Stromal cell of bone marrow (primary cell): ENCODE data around the gene R3HDM4.
"Not testable (repeated sequence)": the region's sequence is repeated elsewhere in the genome, so short reads cannot be mapped to it uniquely, and the experiment has no call there.

Experiments
- DNase-seq: peaks from one replicate; pipeline ENCODE4 v3.0.0-alpha.2; 2012; ENCODE audit warnings: low read depth

The R3HDM4 gene

DNA sequence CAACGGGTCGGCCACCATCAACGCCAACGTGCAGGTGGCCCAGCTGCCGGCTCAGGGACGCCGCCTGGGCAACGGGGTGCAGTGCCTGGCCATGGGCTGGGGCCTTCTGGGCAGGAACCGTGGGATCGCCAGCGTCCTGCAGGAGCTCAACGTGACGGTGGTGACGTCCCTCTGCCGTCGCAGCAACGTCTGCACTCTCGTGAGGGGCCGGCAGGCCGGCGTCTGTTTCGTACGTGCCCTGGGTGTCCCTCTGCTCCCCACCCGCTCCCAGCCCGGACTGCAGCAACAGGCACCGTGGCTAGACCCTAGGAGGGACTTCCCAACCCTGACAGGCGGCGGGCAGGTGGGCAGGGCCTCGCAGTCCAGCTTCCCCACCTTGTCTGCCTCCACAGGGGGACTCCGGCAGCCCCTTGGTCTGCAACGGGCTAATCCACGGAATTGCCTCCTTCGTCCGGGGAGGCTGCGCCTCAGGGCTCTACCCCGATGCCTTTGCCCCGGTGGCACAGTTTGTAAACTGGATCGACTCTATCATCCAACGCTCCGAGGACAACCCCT is 57.4 kb downstream of the R3HDM4 start:
- no peak for DNase-seq

DNA sequence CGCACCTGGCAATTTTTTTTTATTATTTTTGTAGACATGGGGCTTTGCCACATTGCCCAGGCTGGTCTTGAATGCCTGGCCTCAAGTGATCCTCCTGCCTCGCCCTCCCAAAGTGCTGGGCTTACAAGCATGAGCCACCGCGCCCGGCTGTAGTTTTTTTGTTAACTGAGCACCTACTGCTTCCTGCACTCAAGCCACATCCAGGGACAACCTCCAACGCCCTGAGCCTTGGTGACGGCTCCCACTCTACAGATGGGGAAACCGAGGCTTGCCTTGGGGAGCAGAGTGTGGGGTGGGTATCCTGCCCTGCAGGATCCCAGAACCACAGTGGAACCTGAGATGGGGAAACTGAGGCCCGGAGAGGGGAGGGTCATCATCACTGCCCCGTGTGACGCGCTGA is 57.9 kb downstream of the R3HDM4 start:
- DNase-seq: no peak

DNA sequence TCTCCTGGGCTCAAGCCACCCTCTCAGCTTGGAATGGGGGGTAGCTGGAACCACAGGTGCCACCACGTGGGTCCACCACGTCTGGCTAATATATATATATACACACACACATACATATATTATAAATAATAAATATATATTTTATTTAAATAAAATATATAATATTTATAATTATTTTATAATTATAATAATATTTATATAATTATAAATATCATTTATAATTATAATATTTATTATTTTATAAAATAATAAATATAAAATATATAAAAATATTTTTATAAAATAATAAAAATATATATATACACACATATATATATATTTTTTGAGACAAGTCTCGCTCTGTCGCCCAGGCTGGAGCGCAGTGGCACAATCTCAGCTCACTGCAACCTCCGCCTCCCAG is 58.5 kb downstream of the R3HDM4 start:
- no peak for DNase-seq

DNA sequence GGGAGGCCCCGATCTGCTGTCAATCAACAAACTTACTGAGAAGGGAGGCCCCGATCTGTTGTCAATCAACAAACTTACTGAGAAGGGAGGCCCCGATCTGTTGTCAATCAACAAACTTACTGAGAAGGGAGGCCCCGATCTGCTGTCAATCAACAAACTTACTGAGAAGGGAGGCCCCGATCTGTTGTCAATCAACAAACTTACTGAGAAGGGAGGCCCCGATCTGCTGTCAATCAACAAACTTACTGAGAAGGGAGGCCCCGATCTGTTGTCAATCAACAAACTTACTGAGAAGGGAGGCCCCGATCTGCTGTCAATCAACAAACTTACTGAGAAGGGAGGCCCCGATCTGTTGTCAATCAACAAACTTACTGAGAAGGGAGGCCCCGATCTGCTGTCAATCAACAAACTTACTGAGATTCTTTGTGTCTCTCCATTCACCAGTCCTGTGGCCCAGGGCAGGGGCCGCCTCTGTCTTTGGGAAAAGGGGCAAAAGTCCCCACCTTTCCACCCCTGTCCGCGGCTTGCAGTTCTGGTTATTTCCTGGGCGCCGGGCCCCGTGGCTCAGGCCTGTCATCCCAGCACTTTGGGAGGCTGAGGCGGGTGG is 59.3 kb downstream of the R3HDM4 start:
- not testable (repeated sequence) for DNase-seq

DNA sequence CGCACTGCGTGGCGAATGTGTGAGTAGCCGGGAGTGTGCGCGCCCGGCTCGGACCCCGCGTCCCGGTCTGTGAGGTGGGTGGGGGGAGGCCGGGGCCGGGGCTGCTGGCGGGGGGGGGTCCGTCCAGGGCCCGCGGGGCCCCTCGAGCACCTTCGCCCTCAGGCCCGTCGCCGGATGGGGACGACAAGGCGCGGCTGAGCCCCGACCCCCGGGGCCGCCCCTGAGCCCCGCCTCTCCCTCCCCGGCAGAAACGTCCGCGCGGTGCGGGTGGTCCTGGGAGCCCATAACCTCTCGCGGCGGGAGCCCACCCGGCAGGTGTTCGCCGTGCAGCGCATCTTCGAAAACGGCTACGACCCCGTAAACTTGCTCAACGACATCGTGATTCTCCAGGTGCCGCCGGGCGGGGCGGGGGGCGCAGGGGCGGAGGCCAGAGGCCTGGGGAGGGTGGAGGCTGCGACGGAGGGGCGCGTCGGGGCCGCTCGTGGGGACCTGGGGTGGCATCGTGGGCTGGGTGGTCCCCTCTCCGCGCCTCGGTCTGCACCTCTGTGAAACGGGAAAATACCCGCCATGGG is 59.9 kb downstream of the R3HDM4 start:
- no peak for DNase-seq

DNA sequence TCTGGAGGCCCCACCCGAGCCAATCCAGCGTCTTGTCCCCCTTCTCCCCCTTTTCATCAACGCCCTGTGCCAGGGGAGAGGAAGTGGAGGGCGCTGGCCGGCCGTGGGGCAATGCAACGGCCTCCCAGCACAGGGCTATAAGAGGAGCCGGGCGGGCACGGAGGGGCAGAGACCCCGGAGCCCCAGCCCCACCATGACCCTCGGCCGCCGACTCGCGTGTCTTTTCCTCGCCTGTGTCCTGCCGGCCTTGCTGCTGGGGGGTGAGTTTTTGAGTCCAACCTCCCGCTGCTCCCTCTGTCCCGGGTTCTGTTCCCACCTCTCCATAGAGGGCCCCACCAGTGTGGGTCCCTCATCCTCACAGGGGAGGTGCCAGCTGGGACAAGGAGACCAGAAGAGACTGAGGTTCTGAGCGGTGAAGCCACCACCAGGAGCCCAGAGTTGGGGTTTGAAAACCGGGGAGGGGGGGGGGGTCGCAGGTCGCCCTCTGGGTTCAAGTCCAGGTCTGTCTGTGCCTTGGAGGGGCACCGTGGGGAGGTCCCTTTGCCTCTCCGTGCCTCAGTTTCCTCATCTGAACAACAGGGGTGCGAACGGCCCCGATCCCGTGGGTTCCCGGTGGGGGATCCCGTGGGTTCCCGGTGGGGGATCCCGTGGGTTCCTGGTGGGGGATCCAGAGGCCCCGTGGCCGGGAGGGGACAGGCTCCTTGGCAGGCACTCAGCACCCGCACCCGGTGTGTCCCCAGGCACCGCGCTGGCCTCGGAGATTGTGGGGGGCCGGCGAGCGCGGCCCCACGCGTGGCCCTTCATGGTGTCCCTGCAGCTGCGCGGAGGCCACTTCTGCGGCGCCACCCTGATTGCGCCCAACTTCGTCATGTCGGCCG is 60.6 kb downstream of the R3HDM4 start, which contains the start of gene ELANE:
Gene ELANE (plus strand): TSS at position 168 of the 878 bp plus-strand sequence. CDS start 26 bp downstream, at position 194.
- DNase-seq: no peak

DNA sequence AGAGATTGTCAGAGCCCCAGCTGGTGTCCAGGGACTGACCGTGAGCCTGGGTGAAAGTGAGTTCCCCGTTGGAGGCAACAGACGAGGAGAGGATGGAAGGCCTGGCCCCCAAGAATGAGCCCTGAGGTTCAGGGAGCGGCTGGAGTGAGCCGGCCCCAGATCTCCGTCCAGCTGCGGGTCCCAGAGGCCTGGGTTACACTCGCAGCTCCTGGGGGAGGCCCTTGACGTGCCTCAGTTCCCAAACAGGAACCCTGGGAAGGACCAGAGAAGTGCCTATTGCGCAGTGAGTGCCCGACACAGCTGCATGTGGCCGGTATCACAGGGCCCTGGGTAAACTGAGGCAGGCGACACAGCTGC is 62.1 kb downstream of the R3HDM4 start:
- DNase-seq: no peak

DNA sequence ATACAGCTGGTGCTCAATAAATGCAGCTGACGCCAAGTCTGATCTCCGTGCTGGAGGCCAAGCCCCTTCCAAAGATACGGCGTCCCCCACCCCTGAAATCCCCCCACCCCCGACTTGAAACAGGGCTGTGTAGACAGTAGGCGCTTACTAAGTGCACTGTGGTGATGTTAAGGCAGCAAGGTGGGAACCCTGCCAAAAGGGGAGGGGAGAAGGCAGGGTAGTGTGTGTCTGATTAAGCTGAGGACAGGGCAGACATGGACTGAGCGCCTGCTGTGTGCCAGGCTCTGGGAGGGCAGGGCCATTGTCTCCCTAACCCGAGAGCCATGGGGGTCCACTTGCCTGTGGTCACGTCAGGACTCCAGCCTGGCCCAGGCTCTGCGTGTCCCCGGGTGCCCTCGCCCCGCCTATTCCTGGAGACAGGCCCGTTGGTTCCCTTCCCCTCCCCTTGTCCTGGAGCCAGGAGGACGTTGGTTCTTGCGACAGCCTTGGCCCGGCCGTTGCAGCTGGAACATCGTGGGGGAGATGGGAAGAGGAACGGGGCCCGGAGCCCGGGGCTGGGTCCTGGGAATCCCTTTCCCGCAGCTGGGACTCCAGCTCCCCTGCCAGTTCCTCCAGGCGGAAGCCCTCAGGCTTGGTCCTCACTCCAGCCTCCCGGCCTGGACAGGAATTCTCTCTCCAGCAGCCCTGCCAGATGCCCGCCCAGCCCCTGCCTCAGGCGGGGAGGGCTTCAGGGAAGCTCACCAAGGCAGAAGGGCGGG is 62.6 kb downstream of the R3HDM4 start:
- DNase-seq: peak; percentile 85

DNA sequence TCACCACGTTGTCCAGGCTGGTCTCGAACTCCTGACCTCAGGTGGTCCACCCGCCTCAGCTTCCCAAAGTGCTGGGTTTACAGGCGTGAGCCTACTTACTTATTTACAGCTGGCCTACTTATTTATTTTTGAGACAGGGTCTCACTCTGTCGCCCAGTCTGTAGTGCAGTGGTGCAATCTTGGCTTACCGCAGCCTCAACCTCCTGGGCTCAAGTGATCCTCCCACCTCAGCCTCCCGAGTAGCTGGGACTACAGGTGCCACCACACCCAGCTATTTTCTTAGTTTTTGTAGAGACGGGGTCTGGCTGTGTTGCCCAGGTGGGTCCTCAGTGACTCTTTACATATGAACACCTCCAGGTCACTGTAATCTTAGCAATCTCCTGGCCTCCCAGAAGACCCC is 63.8 kb downstream of the R3HDM4 start:
- DNase-seq: not testable (repeated sequence)

DNA sequence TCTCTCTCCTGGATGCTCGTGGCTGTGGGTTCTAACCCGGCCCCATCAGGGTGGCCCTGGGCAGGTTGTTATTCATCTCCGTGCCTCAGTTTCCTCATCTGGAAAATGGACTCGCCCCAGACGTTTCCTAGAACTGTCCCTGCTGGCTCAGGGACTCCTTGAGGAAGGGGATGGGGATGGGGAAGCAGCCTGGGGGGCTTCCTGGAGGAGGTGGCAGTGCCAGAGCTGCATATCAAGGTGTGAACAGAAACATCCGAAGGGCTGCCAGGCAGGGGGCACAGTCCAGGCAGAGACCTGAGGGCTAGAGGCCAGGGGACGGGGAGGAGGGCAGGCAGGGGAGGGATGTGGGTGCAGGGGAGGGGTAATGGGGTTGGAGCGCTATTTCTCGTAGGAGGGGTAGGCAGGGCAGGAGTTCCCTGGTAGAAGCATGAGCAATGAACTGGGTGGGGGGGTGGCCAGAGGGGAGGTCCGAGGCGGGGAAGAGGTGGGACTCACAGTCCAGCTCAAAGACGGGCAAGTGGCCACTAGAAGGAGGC is 64.6 kb downstream of the R3HDM4 start:
- no peak for DNase-seq
